COR-L47 (cell line): ENCODE measurements around the gene WDR46.
A peak's percentile ranks its signal among the peaks of the same experiment; 100 is the strongest.

Experiments
- DNase-seq: peaks from one replicate; lab custom pipeline; 2025; lab: John Stamatoyannopoulos, UW

WDR46 gene, protein sequence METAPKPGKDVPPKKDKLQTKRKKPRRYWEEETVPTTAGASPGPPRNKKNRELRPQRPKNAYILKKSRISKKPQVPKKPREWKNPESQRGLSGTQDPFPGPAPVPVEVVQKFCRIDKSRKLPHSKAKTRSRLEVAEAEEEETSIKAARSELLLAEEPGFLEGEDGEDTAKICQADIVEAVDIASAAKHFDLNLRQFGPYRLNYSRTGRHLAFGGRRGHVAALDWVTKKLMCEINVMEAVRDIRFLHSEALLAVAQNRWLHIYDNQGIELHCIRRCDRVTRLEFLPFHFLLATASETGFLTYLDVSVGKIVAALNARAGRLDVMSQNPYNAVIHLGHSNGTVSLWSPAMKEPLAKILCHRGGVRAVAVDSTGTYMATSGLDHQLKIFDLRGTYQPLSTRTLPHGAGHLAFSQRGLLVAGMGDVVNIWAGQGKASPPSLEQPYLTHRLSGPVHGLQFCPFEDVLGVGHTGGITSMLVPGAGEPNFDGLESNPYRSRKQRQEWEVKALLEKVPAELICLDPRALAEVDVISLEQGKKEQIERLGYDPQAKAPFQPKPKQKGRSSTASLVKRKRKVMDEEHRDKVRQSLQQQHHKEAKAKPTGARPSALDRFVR

DNA sequence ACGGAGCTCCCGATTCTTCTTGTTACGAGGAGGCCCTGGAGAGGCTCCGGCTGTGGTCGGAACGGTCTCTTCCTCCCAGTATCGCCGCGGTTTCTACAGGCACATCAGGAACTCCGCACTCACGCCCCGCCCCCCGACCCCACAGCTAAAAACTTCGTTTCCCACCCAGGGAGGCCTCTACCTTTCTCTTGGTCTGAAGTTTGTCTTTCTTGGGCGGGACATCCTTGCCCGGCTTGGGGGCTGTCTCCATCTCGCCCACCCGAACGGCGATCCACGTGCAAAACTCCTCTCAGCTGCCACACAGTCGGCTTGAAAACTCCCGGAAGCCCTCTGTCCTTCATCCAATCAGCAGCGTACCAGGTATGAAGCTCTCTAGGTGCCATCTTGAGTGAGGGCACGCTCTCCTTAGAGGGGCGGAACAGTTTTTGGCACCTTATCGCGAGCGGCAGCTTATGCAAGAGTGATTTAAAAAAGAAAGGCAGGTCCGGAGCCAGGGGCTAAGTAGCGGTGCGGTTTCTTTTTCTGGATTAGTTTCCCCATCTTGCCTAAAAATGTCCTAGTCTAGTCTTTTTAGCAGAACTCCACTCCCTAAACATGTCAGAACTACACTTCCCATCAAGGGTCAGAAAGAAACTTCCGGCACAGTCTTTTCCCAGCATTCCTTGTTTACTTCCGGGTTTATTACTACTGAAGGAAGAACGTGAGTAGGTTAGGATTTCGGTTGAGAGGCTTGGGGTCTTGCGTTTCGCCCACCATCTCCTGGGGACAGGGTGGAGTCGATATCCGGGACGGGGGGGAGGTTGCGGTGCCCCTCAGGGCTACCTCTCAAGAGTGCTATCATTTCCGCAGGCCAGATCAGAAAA lies at the start of gene WDR46, which contains the start of gene PFDN6:
WDR46 (minus strand) TSS at position 319 of the 863 bp plus-strand sequence; CDS start at position 250, 69 bp downstream.
PFDN6 (plus strand) TSS at position 681 of the 863 bp plus-strand sequence. CDS start 256 bp downstream, outside the sequence.
- DNase-seq: peak; percentile 69

DNA sequence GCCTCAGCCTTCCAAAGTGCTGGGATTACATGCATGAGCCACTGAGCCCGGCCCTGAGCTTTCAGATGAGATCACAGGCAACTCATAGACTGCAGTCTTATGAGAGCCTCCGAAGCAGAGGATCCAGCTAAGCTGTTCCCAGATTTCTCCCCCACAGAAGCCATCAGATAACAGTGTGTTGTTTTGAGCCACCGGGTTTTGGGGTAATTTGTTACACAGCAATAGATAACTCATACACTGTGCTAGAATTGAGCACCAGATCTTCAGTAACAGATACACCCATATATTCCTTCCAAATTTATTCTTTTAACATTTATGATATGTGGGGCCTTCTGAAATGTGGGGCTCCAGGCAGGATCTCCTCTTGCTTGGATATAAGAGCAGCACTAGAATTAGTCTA lies 47.5 kb upstream of the WDR46 start:
- DNase-seq: no peak

DNA sequence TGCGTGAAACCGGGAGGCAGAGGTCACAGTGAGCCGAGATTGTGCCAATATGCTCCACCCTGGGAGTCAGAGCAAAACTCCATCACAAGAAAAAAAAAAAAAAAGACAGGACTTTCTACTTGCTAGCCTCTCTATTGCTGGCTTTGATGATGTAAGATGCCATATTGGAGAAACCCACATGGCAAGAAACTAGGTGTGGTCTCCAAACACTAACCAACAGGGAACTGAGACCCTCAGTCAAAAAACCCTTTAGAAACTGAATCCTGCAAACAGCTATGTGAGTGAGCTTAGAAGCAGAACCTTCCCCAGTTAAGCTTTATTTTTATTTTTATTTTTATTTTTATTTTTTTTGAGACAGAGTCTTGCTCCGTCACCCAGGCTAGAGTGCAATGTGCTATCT lies 46.9 kb upstream of the WDR46 start:
- no peak for DNase-seq

DNA sequence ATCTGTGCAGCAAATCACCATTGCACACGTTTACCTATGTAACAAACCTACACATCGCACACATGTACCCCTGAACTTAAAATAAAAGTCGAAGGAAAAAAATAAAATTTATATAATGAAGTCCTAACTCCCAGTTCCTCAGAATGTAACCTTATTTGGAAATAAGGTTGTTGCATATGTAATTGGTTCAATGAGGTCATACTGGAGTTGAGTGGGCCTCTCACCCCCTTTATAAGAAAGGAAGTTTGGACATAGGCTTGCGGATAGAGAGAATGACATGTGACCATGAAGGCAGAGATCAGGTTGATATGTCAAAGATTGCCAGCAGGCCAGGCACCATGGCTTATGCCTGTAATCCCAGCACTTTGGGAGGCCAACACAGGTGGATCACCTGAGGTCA lies 44.6 kb upstream of the WDR46 start:
- no peak for DNase-seq

DNA sequence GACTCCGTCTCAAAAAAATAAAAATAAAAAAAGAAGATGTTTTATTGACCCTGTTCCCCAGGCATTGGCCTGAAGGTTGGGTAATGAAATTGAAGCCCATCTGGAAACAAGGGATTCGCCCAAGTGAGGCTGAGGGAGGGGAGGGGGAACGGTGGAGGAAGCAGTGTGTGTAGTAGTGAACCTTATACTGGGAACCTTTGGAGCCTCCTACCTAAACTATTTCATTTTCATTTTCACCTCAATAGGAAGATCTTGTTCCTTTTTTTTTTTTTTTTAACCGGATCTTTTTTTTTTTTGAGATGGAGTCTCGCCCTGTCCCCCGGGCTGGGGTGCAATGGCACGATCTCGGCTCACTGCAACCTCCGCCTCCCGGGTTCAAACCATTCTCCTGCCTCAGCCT lies 41.7 kb upstream of the WDR46 start:
- no peak for DNase-seq

DNA sequence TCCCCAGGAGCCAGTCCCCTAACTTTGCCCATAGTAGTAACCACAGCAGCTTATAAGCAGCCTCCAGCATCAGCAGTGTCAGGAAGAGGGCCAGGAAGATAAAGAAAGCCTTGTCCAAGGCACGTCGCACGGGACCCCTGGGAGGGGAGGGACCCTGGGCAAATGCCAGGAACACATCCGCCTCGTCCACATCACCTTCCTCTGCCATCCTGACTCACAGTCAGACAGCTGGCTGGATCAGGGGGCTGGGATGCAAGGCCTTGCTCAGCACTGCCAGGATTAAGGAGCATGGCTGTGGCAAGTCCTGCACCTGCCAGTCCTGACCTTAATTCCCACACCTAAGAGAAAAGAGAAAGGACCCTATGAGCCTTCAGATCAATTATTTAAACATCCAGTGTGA lies 40.0 kb upstream of the WDR46 start:
- no peak for DNase-seq

DNA sequence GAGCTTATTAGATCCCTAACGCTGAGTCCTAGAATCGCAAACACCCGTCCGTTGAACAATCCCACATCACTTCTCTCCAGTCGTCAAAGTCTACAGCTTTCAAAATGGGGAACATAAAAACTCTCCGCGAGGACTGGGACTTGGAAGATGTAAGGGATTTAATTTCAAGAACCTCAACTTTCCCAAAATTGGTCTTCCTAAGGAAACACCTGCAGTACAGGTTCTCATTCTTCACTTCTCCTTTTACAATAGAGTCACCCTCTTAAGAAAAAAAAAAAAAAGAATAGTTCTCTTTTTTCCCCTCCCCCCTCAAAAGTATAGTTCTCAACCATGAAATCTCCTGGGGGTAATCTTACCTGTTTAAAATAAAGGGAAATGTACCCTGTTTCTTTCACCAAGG lies 35.1 kb upstream of the WDR46 start:
- DNase-seq: no peak

DNA sequence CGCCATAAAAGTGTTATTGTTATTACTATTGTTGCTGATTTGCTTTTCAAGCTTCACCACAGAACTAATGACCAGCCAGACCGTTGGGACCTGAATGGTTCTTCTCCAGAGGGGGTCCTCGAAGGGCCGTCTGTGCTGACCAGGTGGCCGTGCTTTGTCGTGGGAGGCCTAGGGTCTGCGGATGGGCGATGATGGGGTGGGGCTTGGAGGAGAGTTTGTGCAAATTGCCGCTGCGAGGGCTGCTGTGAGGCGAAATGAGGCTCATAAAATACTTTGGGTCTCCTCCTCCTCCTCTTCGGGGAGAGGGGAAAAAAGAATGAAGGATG lies 34.5 kb upstream of the WDR46 start:
- DNase-seq: peak; percentile 72

DNA sequence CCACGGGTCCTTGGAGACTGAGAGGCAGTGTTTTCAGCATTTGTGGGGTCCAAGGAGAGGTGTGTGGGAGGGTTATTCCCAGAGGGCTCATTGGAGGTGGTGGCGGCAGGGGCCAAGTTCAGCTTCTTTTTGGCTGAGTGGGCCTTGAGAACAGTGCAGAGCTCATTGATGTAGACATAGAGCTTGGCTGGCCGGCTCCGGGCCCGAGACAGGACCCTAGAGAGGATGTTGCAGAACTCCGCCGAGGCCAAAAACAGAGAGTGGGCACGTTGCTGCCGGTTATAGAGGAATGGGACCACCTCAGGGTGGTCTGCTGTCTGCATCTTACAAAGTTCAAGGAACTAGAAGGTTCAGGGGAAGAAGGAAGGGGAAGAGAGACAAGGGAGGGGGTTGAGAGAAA lies 32.2 kb upstream of the WDR46 start:
- DNase-seq: no peak

DNA sequence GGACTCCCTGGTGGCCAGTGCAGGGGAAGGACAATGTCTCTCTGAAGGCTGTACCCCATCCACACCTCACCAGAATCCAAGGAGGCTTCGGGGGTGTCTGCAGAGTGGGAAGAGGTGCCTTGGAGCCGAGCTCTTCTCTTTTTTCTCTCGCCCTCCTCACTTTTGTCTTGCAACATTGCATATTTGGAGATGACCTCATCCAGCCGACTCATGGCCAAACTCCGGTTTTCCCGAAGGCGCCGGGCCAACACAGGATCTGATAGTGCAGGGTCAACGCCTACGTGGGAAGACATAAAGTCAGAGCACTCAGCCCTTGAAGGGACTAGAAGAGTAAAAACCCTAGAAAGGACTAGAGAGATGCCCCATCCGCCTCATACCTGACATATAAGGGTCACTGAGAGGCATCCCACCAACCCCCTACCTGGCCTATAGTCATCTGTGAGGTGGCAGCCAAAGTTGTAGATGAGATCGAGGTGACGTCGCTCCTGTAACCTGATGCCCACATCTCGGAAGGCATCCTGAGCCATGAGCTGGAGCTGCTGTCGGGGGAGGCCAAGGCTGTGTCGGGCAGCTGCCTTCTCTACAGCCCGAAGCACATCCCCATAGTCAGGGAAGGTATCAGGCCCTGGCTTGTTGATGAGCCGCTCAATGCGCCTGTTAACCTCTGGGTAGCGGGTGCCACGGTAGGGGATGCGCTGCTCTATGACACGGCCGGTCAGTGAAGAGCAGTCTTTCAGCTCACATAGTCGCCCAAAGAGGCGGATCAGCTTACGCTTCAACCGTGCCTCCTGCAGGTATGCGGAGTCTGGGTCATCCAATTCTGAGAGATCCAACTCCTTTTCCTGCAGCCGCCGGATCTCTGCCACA lies 31.5 kb upstream of the WDR46 start:
- no peak for DNase-seq

DNA sequence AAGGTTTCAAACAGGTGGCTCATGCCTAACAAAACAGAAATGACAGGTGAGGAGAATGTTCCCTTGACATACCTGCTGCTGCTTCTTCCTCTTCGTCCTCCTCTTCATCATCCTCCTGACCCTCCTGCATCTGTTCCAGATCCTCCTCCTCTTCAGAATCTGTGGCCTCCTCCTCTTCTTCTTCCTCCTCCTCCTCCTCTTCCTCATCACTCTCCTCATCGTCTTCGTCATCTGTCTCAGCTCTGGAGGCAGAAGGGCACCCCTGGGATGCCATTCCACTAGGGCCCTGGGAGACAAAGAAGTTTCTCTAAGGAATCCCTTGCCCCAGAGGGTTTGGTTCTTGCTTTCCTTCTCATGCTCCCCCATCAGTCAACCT lies 30.9 kb upstream of the WDR46 start:
- no peak for DNase-seq

DNA sequence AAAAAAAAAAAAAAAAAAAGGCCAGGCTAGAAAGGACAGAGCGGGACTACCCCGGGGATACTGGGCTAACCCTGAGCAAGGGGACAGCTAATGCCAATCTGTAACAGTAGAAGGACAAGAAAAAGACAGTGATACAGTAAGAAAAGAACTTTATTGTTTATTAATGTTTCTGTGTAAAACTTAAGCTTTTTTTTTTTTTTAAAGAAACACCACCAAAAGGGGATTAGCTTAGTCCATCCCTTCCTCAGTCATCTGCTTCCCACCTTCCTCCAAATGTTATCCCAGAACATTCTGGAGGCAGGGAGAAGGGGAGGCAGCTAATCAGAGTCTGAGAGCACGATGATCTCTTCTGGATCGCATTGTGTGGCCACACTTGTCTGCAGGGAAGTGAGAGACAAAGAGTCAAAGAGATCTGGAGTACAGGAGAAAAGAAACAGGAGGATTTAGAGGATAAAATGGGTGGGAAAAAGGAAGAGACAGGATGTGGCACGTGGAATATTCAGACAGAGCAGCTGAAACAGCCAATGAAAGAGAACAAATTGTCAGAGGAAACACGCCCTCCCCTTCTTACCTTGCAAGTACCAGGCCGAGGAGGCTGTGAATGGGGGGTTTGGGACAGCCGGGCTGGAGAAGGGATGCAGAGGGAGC lies 29.5 kb upstream of the WDR46 start:
- no peak for DNase-seq

DNA sequence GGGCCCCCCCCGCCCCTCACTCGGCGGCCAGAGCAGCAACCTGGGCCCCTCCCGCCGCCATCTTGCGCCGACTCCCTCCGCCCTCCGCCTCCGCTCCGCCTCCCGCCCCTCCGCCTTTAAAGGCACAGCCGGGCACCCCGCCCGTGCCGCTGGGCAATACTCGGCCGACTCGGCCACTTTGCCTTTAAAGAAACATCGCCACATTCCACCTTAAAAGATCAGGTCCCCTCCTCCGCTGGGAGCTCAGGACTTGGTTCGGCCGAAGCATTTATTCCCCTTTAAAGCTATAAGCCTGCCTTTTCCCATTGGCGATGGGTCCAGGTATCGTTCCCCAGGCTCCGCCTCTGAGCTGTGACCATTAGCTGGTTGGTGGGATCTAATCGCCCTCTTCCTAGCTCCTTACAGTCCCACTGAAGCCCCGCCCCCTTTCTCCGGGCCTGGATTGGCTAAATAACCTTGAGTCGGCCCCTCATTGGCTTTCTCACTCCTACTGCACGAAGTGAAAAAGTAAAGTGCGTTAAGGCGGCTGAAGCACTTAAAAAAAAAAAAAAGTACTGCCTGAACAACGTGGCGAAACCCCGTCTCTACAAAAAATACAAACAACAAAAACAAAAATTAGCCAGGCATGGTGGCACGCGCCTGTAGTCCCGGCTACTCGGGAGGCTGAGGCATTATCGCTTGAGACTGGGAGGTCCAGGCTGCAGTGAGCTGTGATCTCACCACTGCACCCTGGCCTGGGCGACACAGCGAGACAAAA lies 28.8 kb upstream of the WDR46 start, which contains the start of gene ZBTB22:
ZBTB22 (minus strand) TSS at position 76 of the 757 bp plus-strand sequence. CDS start 828 bp downstream, outside the sequence.
- DNase-seq: peak; percentile 97

DNA sequence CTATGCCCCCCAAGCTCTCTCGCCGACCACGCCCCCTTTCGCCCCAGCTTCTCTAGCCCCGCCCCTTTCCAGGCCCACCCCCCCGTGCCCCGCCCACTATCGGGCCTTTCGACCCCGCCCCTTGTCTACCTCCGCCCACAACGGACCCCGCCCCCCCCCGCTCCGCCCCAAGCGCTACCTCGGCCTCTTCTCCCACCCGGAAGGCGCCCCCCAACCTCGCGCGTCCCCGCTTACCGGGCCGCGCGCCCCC lies 28.3 kb upstream of the WDR46 start:
- no peak for DNase-seq

DNA sequence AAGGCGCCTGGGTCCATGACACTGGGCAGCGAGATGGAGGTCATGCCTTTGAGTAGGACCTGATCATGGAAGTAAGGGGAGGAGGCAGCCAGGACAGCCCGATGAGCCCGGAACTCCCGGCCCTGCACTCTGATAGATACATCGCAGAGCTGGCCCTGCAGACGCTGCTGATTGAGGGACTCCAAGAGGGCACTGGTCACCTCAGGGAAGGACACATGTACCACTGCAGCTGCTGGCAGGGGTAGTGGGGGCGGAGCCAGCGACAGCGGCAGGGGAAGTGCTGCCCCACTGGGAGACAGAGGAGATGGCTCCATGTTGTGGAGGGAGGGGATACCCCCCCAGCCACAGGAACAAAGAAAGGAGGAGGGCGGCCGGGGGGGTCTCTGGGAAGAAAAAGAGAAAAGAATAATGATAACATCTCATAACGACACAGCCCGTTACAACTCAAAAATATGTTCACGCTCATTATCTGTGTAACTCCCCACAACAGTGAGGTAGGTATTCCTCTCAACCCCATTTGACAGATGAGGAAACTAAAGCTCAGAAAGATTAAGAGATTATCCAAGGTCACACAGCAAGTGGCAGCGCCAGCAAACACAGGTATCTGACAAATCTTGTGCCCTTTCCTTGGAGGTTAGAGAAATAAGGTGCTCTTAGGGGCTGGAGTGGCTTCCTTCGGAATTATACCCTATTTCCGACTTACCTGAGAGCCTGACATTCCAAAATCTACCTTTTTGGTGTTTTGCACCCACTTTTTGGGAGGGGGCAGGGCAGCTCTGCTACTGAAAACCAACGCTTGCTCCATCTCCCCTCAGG lies 27.8 kb upstream of the WDR46 start:
- no peak for DNase-seq

DNA sequence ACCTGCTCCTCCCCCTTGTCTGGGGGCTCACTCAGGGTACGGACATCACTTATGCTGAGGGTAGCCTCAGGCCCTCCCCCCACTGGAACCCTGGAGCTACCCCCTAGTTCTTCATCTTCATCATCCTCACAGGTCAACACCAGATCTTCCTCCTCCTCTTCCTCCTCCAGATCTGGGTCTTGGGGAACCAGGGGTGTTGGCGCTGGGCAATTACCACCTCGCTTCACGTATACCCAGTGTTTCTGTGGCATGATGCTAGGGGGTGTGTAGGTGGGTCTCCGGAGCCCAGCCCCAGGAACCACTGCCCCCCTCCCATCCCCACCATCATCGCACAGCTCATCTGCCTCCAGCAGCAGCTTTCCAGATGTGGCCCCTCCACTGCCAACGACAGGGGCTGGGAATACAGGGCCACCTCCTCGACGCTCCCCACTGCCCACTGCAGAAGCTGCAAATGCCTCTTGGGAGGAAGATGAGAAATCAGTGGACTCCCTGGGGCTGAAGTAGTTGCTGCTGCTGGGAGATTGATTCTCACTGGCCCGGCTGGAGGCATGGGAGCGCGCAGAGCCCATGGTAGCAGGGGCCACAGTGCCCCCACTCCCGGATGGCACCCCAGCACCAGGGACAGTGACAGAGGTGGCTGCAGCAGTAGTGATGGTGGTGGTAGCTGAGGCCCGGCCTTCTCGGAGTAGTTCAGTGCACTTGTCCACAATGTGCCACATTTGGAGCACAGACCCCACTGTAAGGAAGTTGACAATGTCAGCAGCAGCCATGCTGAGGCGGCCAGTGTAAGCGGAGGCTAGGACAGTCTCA lies 27.0 kb upstream of the WDR46 start:
- DNase-seq: no peak

DNA sequence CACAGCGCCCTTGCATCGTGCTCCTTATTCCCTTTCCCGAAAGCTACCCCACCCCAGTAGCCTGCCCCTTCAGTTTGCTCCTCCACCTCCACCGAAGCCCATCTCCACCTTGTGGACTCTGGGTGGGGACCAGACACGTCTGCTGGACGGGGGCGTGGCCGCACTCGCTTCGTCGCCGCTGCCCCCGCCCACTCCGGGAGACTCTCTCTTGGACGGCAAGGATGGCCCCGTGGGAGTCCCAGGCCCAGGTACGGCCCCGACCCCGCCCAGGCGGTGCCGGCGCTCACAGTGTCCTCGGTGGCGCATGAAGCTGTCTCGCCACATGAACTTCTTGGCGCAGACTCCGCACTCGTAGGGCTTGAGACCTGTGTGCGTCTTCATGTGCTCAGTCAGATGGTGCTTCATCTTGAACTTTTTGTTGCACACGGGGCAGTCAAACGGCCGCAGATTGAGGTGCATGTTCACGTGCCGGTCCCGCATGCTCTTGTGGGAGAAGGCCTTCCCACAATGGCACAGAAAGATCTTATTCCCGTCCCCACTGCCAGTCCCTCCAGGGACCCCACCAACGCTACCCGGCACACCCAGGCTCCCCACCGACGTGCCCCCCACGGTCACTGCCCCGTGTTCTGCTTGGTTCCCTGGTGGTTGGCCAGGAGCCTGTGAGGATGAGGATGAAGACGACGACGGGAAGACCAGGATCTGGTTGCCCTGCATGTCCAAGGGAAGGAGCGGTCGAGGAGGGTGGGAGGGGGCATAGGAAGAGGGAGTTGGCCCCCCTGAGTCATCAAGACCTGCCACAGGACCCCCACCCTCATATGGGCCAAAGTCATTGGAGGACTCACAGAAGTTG lies 26.1 kb upstream of the WDR46 start:
- peak; percentile 33 for DNase-seq

DNA sequence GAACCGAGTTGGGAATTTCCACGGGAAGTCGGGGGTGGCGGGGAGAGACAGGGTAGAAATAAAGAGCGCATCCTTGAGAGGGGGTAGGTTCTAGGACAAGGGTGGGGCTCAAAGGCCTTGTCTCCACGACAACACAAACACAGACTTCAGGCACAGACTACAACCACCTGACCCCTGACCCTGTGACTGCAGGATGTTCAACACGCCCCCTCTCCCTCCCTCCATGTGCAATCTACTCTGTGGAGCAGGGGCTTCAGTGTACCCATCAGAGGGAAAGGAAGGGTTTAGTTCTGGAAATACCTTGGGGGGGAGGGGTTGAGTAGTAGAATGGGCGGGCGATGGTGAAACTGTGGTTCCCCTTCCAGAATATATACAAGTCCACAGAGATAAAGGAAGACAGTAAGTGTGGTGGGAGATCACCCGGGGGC lies 25.5 kb upstream of the WDR46 start:
- DNase-seq: peak; percentile 47
